ENCODE results near the gene ACO1.

Gene ACO1

GRCh38 chr9:32382565-32383320, 1.7 kb upstream of the ACO1 start:
- DNase-seq (ENCODE audit: low spot score): no peak

GRCh38 chr9:32384002-32384363, 460 bp upstream of the ACO1 start:
- DNase-seq (ENCODE audit: low spot score): no peak

GRCh38 chr9:32385152-32385884, 875 bp downstream of the ACO1 start:
- DNase-seq (ENCODE audit: low spot score): no peak

GRCh38 chr9:32385885-32386283, 1.4 kb downstream of the ACO1 start:
- no peak for DNase-seq (ENCODE audit: low spot score)

- DNase-seq (ENCODE audit: low spot score): no peak
Observed at GRCh38 chr9:32387256-32387655, 2.8 kb downstream of the ACO1 start.

- DNase-seq (ENCODE audit: low spot score): no peak
Observed at GRCh38 chr9:32389365-32389764, 4.9 kb downstream of the ACO1 start.

GRCh38 chr9:32393911-32394310, 9.5 kb downstream of the ACO1 start:
- no peak for DNase-seq (ENCODE audit: low spot score)

- DNase-seq (ENCODE audit: low spot score): no peak
Observed at GRCh38 chr9:32394381-32395049, 10.1 kb downstream of the ACO1 start.

GRCh38 chr9:32395510-32396216, 11.2 kb downstream of the ACO1 start:
- no peak for DNase-seq (ENCODE audit: low spot score)

GRCh38 chr9:32398207-32398606, 13.8 kb downstream of the ACO1 start:
- DNase-seq (ENCODE audit: low spot score): no peak

GRCh38 chr9:32399110-32399815, 14.8 kb downstream of the ACO1 start:
- no peak for DNase-seq (ENCODE audit: low spot score)

- DNase-seq (ENCODE audit: low spot score): no peak
Observed at GRCh38 chr9:32401488-32401887, 17.0 kb downstream of the ACO1 start.

GRCh38 chr9:32403567-32404260, 19.3 kb downstream of the ACO1 start:
- no peak for DNase-seq (ENCODE audit: low spot score)

GRCh38 chr9:32404402-32404801, 20.0 kb downstream of the ACO1 start:
- DNase-seq (ENCODE audit: low spot score): no peak

- no peak for DNase-seq (ENCODE audit: low spot score)
Observed at GRCh38 chr9:32404856-32405255, 20.4 kb downstream of the ACO1 start.

- DNase-seq (ENCODE audit: low spot score): no peak
Observed at GRCh38 chr9:32405506-32405905, 21.1 kb downstream of the ACO1 start.

- no peak for DNase-seq (ENCODE audit: low spot score)
Observed at GRCh38 chr9:32406046-32406445, 21.6 kb downstream of the ACO1 start.

- DNase-seq (ENCODE audit: low spot score): no peak
Observed at GRCh38 chr9:32411753-32412152, 27.3 kb downstream of the ACO1 start.

GRCh38 chr9:32412440-32412839, 28.0 kb downstream of the ACO1 start:
- DNase-seq (ENCODE audit: low spot score): no peak

GRCh38 chr9:32413424-32413823, 29.0 kb downstream of the ACO1 start:
- DNase-seq (ENCODE audit: low spot score): no peak

GRCh38 chr9:32414856-32415255, 30.4 kb downstream of the ACO1 start:
- DNase-seq (ENCODE audit: low spot score): no peak

All from CD4-positive, alpha-beta T cell treated with Interleukin-6 at 100 ng/mL for 8 hours (primary cell).